K562 (cell line): ENCODE data around the gene HPCA. TPM values are rescaled to one million over a fixed set of nuclear protein-coding genes. Genes with fewer than 3 reads are reported as not detected.
A peak's percentile ranks its signal among the peaks of the same experiment; 100 is the strongest.

Experiments
- ETV5 ChIP-seq: sonication (generic); formaldehyde crosslinking; IDR thresholded peaks from 2 replicates; pipeline ENCODE4 v1.4.0; 2020; ENCODE audit warnings: low read depth, mild to moderate bottlenecking, missing genetic modification reagents
- FOXA3 ChIP-seq, 2 experiments: fragments of 450-650 bp in 1 of 2; sonication (generic) in 1 of 2; formaldehyde crosslinking; IDR thresholded peaks in 1 of 2; conservative IDR thresholded peaks in 1 of 2; 2 replicates each; pipeline versions ENCODE4 v1.4.0 to v1.8.0; 2020 to 2022; ENCODE audit warnings: mild to moderate bottlenecking in 2 of 2, missing genetic modification reagents in 1 of 2
- FOXK1 ChIP-seq: sonication (generic); formaldehyde crosslinking; IDR thresholded peaks from 2 replicates; pipeline ENCODE4 v1.8.0; 2022; ENCODE audit warnings: missing genetic modification reagents, mild to moderate bottlenecking, borderline replicate concordance
- HMG20A ChIP-seq: fragments of 450-650 bp; formaldehyde crosslinking; conservative IDR thresholded peaks from 2 replicates; pipeline ENCODE4 v1.4.0; 2020; ENCODE audit warnings: mild to moderate bottlenecking, mixed read lengths
- JUND ChIP-seq, 2 experiments: IDR thresholded peaks; 2 replicates in 1 of 2; 3 replicates in 1 of 2; pipeline ENCODE4 v1.6.1; 2011; ENCODE audit warnings: borderline replicate concordance in 2 of 2, low read depth in 2 of 2, low read length in 2 of 2, improper control_type of control experiment in 1 of 2, missing biosample characterization in 1 of 2, missing genetic modification characterization in 1 of 2, missing genetic modification reagents in 1 of 2
- KLF1 ChIP-seq: fragments of 450-650 bp; IDR thresholded peaks from 2 replicates; pipeline ENCODE4 v1.6.1; 2016; ENCODE audit warnings: missing genetic modification characterization, missing compliant biosample characterization
- NR1H2 ChIP-seq: sonication (generic); formaldehyde crosslinking; IDR thresholded peaks from 2 replicates; pipeline ENCODE4 v1.4.0; 2020; ENCODE audit warnings: mild to moderate bottlenecking, missing genetic modification reagents
- NUFIP1 ChIP-seq: fragments of 450-650 bp; IDR thresholded peaks from 2 replicates; pipeline ENCODE4 v1.6.1; 2018; ENCODE audit not compliant: partially characterized antibody
- RAD51 ChIP-seq: fragments of 450-650 bp; IDR thresholded peaks from 2 replicates; pipeline ENCODE4 v1.7.1; 2016; ENCODE audit warnings: low read depth, mild to moderate bottlenecking, borderline replicate concordance
- ZBTB33 ChIP-seq: sonication (generic); formaldehyde crosslinking; IDR thresholded peaks from 2 replicates; pipeline ENCODE4 v1.8.1; 2023; ENCODE audit warnings: mild to moderate bottlenecking, missing genetic modification reagents
- ZNF175 ChIP-seq: fragments of 200-800 bp; sonication (Bioruptor generic); IDR thresholded peaks from 2 replicates; pipeline ENCODE4 v1.6.1; 2016; ENCODE audit warnings: low read depth, mild to moderate bottlenecking, missing genetic modification characterization, missing compliant biosample characterization
- ZNF551 ChIP-seq: fragments of 250-450 bp; sonication (Bioruptor Pico); IDR thresholded peaks from 2 replicates; pipeline ENCODE4 v1.5.0; 2021; ENCODE audit warnings: mild to moderate bottlenecking, moderate library complexity
- ZNF785 ChIP-seq: fragments of 250-450 bp; sonication (Bioruptor Pico); IDR thresholded peaks from 2 replicates; pipeline ENCODE4 v1.4.0; 2020; ENCODE audit warnings: mild to moderate bottlenecking
- polyA plus RNA-seq, 8 experiments: library from polyadenylated mRNA; depleted of rRNA in 4 of 8; stranded (reverse) in 5 of 8; unstranded in 3 of 8; fragments of >200 nt; fragmentation: Nextera tagmentation in 2 of 8; fragmentation: Illumina TruSeq in 1 of 8; extraction: Ambion mirVana in 2 of 8; extraction: Trizol in 1 of 8; gene quantifications; 2 replicates each; pipeline versions ENCODE4 v1.2.1 to v1.2.3, GENCODE V29; 2011 to 2014; ENCODE audit warnings: inconsistent platforms in 1 of 8, missing spikeins in 1 of 8
- total RNA-seq, 7 experiments: library from RNA; depleted of rRNA in 6 of 7; stranded (reverse); fragments of >200 nt in 6 of 7; fragmentation: Illumina TruSeq in 2 of 7; extraction: Trizol in 2 of 7; gene quantifications; 2 replicates each; pipeline versions ENCODE4 v1.2.1 to v1.2.3, GENCODE V29; 2011 to 2021; ENCODE audit warnings: low replicate concordance in 1 of 7
- TF ChIP-seq, protein P1 (sequence below): fragments of 150-350 bp; conservative IDR thresholded peaks from 2 replicates; pipeline ENCODE4 v1.6.1; 2014; ENCODE audit warnings: low read length
- TF ChIP-seq, protein P2 (sequence below): fragments of 150-350 bp; IDR thresholded peaks from 2 replicates; pipeline ENCODE4 v1.6.1; 2014; ENCODE audit warnings: low read depth, mild to moderate bottlenecking, low read length, borderline replicate concordance
- TF ChIP-seq, protein P3 (sequence below), 3 experiments: fragments of 200-800 bp in 1 of 3; sonication (Bioruptor generic) in 1 of 3; sonication (generic) in 1 of 3; formaldehyde crosslinking in 1 of 3; IDR thresholded peaks; 2 replicates each; pipeline versions ENCODE4 v1.6.1 to v1.8.0; 2016 to 2022; ENCODE audit warnings: mild to moderate bottlenecking in 2 of 3, missing compliant biosample characterization in 2 of 3, missing genetic modification characterization in 2 of 3, missing genetic modification reagents in 1 of 3

Gene HPCA
- total and polyA plus RNA-seq, 9 of the 15 experiments (the other 6 are each of a cell fraction or from before 2014, with no cell fraction given), result not detected

GRCh38 chr1:32939655-32940371 is 53.5 kb downstream of the HPCA start (continued):
- TF ChIP-seq, protein P1, sequence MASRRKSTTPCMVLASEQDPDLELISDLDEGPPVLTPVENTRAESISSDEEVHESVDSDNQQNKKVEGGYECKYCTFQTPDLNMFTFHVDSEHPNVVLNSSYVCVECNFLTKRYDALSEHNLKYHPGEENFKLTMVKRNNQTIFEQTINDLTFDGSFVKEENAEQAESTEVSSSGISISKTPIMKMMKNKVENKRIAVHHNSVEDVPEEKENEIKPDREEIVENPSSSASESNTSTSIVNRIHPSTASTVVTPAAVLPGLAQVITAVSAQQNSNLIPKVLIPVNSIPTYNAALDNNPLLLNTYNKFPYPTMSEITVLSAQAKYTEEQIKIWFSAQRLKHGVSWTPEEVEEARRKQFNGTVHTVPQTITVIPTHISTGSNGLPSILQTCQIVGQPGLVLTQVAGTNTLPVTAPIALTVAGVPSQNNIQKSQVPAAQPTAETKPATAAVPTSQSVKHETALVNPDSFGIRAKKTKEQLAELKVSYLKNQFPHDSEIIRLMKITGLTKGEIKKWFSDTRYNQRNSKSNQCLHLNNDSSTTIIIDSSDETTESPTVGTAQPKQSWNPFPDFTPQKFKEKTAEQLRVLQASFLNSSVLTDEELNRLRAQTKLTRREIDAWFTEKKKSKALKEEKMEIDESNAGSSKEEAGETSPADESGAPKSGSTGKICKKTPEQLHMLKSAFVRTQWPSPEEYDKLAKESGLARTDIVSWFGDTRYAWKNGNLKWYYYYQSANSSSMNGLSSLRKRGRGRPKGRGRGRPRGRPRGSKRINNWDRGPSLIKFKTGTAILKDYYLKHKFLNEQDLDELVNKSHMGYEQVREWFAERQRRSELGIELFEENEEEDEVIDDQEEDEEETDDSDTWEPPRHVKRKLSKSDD, result no peak
- TF ChIP-seq, protein P2, sequence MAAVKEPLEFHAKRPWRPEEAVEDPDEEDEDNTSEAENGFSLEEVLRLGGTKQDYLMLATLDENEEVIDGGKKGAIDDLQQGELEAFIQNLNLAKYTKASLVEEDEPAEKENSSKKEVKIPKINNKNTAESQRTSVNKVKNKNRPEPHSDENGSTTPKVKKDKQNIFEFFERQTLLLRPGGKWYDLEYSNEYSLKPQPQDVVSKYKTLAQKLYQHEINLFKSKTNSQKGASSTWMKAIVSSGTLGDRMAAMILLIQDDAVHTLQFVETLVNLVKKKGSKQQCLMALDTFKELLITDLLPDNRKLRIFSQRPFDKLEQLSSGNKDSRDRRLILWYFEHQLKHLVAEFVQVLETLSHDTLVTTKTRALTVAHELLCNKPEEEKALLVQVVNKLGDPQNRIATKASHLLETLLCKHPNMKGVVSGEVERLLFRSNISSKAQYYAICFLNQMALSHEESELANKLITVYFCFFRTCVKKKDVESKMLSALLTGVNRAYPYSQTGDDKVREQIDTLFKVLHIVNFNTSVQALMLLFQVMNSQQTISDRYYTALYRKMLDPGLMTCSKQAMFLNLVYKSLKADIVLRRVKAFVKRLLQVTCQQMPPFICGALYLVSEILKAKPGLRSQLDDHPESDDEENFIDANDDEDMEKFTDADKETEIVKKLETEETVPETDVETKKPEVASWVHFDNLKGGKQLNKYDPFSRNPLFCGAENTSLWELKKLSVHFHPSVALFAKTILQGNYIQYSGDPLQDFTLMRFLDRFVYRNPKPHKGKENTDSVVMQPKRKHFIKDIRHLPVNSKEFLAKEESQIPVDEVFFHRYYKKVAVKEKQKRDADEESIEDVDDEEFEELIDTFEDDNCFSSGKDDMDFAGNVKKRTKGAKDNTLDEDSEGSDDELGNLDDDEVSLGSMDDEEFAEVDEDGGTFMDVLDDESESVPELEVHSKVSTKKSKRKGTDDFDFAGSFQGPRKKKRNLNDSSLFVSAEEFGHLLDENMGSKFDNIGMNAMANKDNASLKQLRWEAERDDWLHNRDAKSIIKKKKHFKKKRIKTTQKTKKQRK, result no peak
- TF ChIP-seq NUFIP1, result no peak
- TF ChIP-seq ZNF175, result peak; percentile 29; the same call in 1 of the 2 replicates
- no peak for TF ChIP-seq ZNF551 (CRISPR knock-in tag)
- TF ChIP-seq ETV5 (CRISPR knock-in tag), result no peak
- peak; percentile 61; the same call in 1 of the 2 replicates for TF ChIP-seq JUND (IDR thresholded peaks at IDR 0.05; ENCODE audit: borderline replicate concordance, low read depth, low read length)
- peak; percentile 46; the same call in 2 of the 3 replicates for TF ChIP-seq JUND (tag; IDR thresholded peaks at IDR 0.05; ENCODE audit: borderline replicate concordance, low read depth, low read length)
- TF ChIP-seq ZBTB33 (CRISPR knock-in tag), result no peak
- TF ChIP-seq RAD51, result no peak
- TF ChIP-seq ZNF785 (CRISPR knock-in tag), result 0 out of 2 replicates have a peak, but pooled peaks have one; percentile 28
- no peak for TF ChIP-seq NR1H2 (CRISPR knock-in tag)
- TF ChIP-seq FOXA3 (CRISPR knock-in tag; conservative IDR thresholded peaks at IDR 0.05 in 1 of 2, IDR thresholded peaks at IDR 0.05 in 1 of 2), result peak; percentile 80 to 89; a peak in 3 of 4 replicates
- TF ChIP-seq KLF1, result no peak
- no peak for TF ChIP-seq FOXK1 (CRISPR knock-in tag)
- TF ChIP-seq, protein P3, sequence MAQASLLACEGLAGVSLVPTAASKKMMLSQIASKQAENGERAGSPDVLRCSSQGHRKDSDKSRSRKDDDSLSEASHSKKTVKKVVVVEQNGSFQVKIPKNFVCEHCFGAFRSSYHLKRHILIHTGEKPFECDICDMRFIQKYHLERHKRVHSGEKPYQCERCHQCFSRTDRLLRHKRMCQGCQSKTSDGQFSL (CRISPR knock-in tag; IDR thresholded peaks at IDR 0.05), result no peak
- TF ChIP-seq, protein P3 (tag; IDR thresholded peaks at IDR 0.05), result no peak
- no peak for TF ChIP-seq HMG20A
